ENCODE results near the gene TGM5. TPM values are rescaled to one million over a fixed set of nuclear protein-coding genes. Genes with fewer than 3 reads are reported as not detected.
"Not testable (repeated sequence)": the region's sequence is repeated elsewhere in the genome, so short reads cannot be mapped to it uniquely, and the experiment has no call there.

The TGM5 gene
- total RNA-seq, 1 experiment from 2014 or later, result 0.39 TPM

- TF ChIP-seq CTCF (conservative IDR thresholded peaks at IDR 0.05), result no peak
- no peak for TF ChIP-seq EZH2 (IDR thresholded peaks at IDR 0.05; ENCODE audit: low read depth)
- Histone ChIP-seq H3K9me3 (ENCODE audit: insufficient read depth, low read depth) (no peaks in the 10 kb centered on the region), H3K36me3 (ENCODE audit: low read depth) (no peaks in the 10 kb centered on the region), H3K27me3 (ENCODE audit: insufficient read depth, low read depth) (no peaks in the 10 kb centered on the region), H4K20me1 (ENCODE audit: insufficient read depth) (no peaks in the 10 kb centered on the region), H3K4me1 (replicated peaks; ENCODE audit: insufficient read depth) (no peaks in the 10 kb centered on the region), H3F3A (ENCODE audit: insufficient read depth, low read depth) (no peaks in the 10 kb centered on the region), H3K4me3 (no peak overlapping the region), H2AFZ (no peak overlapping the region), H3K9me2 (ENCODE audit: insufficient read depth) (no peaks in the 10 kb centered on the region), H3K4me2 (no peak overlapping the region), H3K27ac (no peak overlapping the region), H3K79me2 (ENCODE audit: low read depth) (no peaks in the 10 kb centered on the region)
- ChIA-PET POLR2A (ENCODE audit: unreplicated experiment) (no interaction called here), CTCF (no interaction called here)
- intact Hi-C loops (cut with micrococcal nuclease; ENCODE audit: unreplicated experiment), result no loop called here
- BruUV-seq (replicated peaks), result no TSS peak
- no peak for DNase-seq
Measured at GRCh38 chr15:43294091-43294706, 27.5 kb upstream of the TGM5 start.

GRCh38 chr15:43293432-43293831 lies 26.7 kb upstream of the TGM5 start:
- Histone ChIP-seq H3K4me3 (no peak overlapping the region), H4K20me1 (ENCODE audit: insufficient read depth) (no peaks in the 10 kb centered on the region), H3K79me2 (ENCODE audit: low read depth) (no peaks in the 10 kb centered on the region), H3K27ac (no peak overlapping the region), H3K36me3 (ENCODE audit: low read depth) (no peaks in the 10 kb centered on the region), H3K9me3 (ENCODE audit: insufficient read depth, low read depth) (no peaks in the 10 kb centered on the region), H3F3A (ENCODE audit: insufficient read depth, low read depth) (no peaks in the 10 kb centered on the region), H3K27me3 (ENCODE audit: insufficient read depth, low read depth) (no peaks in the 10 kb centered on the region), H3K4me1 (replicated peaks; ENCODE audit: insufficient read depth) (no peaks in the 10 kb centered on the region), H3K4me2 (no peak overlapping the region), H2AFZ (no peak overlapping the region), H3K9me2 (ENCODE audit: insufficient read depth) (no peaks in the 10 kb centered on the region)
- BruUV-seq (replicated peaks), result no TSS peak
- TF ChIP-seq CTCF (conservative IDR thresholded peaks at IDR 0.05) (no peak), EZH2 (IDR thresholded peaks at IDR 0.05; ENCODE audit: low read depth) (no peak)
- POLR2A ChIA-PET (ENCODE audit: unreplicated experiment), result no interaction called here
- CTCF ChIA-PET, result no interaction called here
- DNase-seq, result no peak
- intact Hi-C loops (cut with micrococcal nuclease; ENCODE audit: unreplicated experiment), result no loop called here

- DNase-seq, result no peak
- no peak overlapping the region for H3K4me2 ChIP-seq
- no TSS peak for BruUV-seq (replicated peaks)
- no peaks in the 10 kb centered on the region for H3K36me3 ChIP-seq (ENCODE audit: low read depth)
- CTCF ChIA-PET, result no interaction called here
- H2AFZ ChIP-seq, result no peak overlapping the region
- H3K9me2 ChIP-seq (ENCODE audit: insufficient read depth), result no peaks in the 10 kb centered on the region
- no peaks in the 10 kb centered on the region for H3F3A ChIP-seq (ENCODE audit: insufficient read depth, low read depth)
- no peaks in the 10 kb centered on the region for H3K9me3 ChIP-seq (ENCODE audit: insufficient read depth, low read depth)
- H3K27me3 ChIP-seq (ENCODE audit: insufficient read depth, low read depth), result no peaks in the 10 kb centered on the region
- no peaks in the 10 kb centered on the region for H3K79me2 ChIP-seq (ENCODE audit: low read depth)
- H3K4me1 ChIP-seq (replicated peaks; ENCODE audit: insufficient read depth), result no peaks in the 10 kb centered on the region
- intact Hi-C loops (cut with micrococcal nuclease; ENCODE audit: unreplicated experiment), result no loop called here
- TF ChIP-seq EZH2 (IDR thresholded peaks at IDR 0.05; ENCODE audit: low read depth) (no peak), CTCF (conservative IDR thresholded peaks at IDR 0.05) (no peak)
- H3K27ac ChIP-seq, result no peak overlapping the region
- H4K20me1 ChIP-seq (ENCODE audit: insufficient read depth), result no peaks in the 10 kb centered on the region
- no peak overlapping the region for H3K4me3 ChIP-seq
- POLR2A ChIA-PET (ENCODE audit: unreplicated experiment), result interaction anchor here (0.9 kb wide), 1 partner anchor 67 kb away, joined by 7 read pairs; no protein-coding TSS in a partner anchor
Measured at GRCh38 chr15:43292375-43293078, 25.8 kb upstream of the TGM5 start.

- POLR2A ChIA-PET (ENCODE audit: unreplicated experiment); BruUV-seq (replicated peaks); H3F3A ChIP-seq (ENCODE audit: insufficient read depth, low read depth); DNase-seq; H3K27me3 ChIP-seq (ENCODE audit: insufficient read depth, low read depth); H3K9me3 ChIP-seq (ENCODE audit: insufficient read depth, low read depth); H3K4me3 ChIP-seq; H4K20me1 ChIP-seq (ENCODE audit: insufficient read depth); H3K9me2 ChIP-seq (ENCODE audit: insufficient read depth); H3K27ac ChIP-seq; H2AFZ ChIP-seq; CTCF ChIA-PET; H3K4me1 ChIP-seq (replicated peaks; ENCODE audit: insufficient read depth); H3K79me2 ChIP-seq (ENCODE audit: low read depth); H3K36me3 ChIP-seq (ENCODE audit: low read depth); H3K4me2 ChIP-seq: not testable (repeated sequence)
- intact Hi-C loops (cut with micrococcal nuclease; ENCODE audit: unreplicated experiment), result loop anchor here (5.0 kb wide), 1 partner anchor 582 kb away; no protein-coding TSS in a partner anchor
Measured at GRCh38 chr15:43289656-43290055, 22.9 kb upstream of the TGM5 start.

Measured in PC-9 (cell line).